HepG2 (cell line): Measurements from ENCODE around the gene DENND2A. TPM values are rescaled to one million over a fixed set of nuclear protein-coding genes. Genes with fewer than 3 reads are reported as not detected.

ENCODE experiments used
- ATAC-seq: fragments of 200-7000 bp; cut with Tn5 transposase; 3 replicates; pipeline ENCODE4 v1.9.1; 2020; ENCODE audit warnings: mild to moderate bottlenecking, moderate library complexity
- BruUV-seq: library from RNA; stranded (reverse); fragments of 400-500 nt; replicated peaks from 2 replicates; lab custom pipeline; 2021; lab: Mats Ljungman, UMichigan
- CTCF ChIA-PET: fragments of 300-600 bp; formaldehyde crosslinking; extraction: SDS; loops from one replicate; lab custom pipeline; 2021; ENCODE audit warnings: low total read pairs, inconsistent platforms, low intra/inter-chr PET ratio; lab: Yijun Ruan, JAX
- POLR2A ChIA-PET: fragments of 350-600 bp; sonication (Branson Sonifier 250); formaldehyde crosslinking; loops from one replicate; lab custom pipeline; 2020; ENCODE audit warnings: antibody characterized with exemption, inconsistent platforms; lab: Yijun Ruan, JAX
- DNase-seq: peaks from one replicate; pipeline ENCODE4 v3.0.0-alpha.2; 2015; ENCODE audit warnings: low spot score
- FAIRE-seq: peaks from 3 replicates; lab custom pipeline; 2011; peaks lifted over from hg19 to GRCh38; lab: Jason Lieb, UNC
- H2AFZ ChIP-seq: one replicate; pipeline ENCODE4 v1.6.1; 2011; ENCODE audit warnings: low read length, inconsistent platforms
- H3K27ac ChIP-seq: fragments of 300-600 bp; 3 replicates; pipeline ENCODE4 v1.8.0; 2011; ENCODE audit warnings: mixed run types, mild to moderate bottlenecking, mixed read lengths, low read length, inconsistent platforms; ENCODE audit not compliant: insufficient read depth; ENCODE audit errors: extremely low read length
- H3K27me3 ChIP-seq, 2 experiments: fragments of 200-600 bp in 1 of 2; 2 replicates in 1 of 2; 3 replicates in 1 of 2; pipeline versions ENCODE4 v1.6.0 to v1.8.0; 2011; ENCODE audit warnings: low read length in 2 of 2, mild to moderate bottlenecking in 2 of 2, moderate library complexity in 2 of 2, inconsistent platforms in 1 of 2; ENCODE audit not compliant: insufficient read depth in 2 of 2, control insufficient read depth in 1 of 2
- H3K36me3 ChIP-seq, 2 experiments: fragments of 200-600 bp in 1 of 2; replicated peaks in 1 of 2; 2 replicates in 1 of 2; 3 replicates in 1 of 2; pipeline versions ENCODE4 v1.5.1 to v1.8.0; 2011; ENCODE audit warnings: low read length in 2 of 2, inconsistent platforms in 1 of 2; ENCODE audit not compliant: insufficient read depth in 2 of 2, control insufficient read depth in 1 of 2
- H3K4me1 ChIP-seq: 2 replicates; pipeline ENCODE4 v1.5.1; 2012; ENCODE audit warnings: low read length, inconsistent platforms; ENCODE audit not compliant: insufficient read depth
- H3K4me2 ChIP-seq: 2 replicates; pipeline ENCODE4 v1.6.0; 2011; ENCODE audit warnings: low read depth, low read length, inconsistent platforms
- H3K4me3 ChIP-seq, 3 experiments: fragments of 200-600 bp in 1 of 3; sonication (generic), shearing (Covaris generic) in 1 of 3; replicated peaks in 1 of 3; 2 replicates each; pipeline ENCODE4 v1.5.1; 2011 to 2016; ENCODE audit warnings: low read length in 3 of 3, inconsistent platforms in 2 of 3, low read depth in 2 of 3, mild to moderate bottlenecking in 2 of 3, control low read depth in 1 of 3, mixed read lengths in 1 of 3; ENCODE audit not compliant: insufficient read depth in 1 of 3
- H3K79me2 ChIP-seq: one replicate; pipeline ENCODE4 v1.6.1; 2011; ENCODE audit warnings: low read length, inconsistent platforms; ENCODE audit not compliant: insufficient read depth
- H3K9ac ChIP-seq: 2 replicates; pipeline ENCODE4 v1.6.0; 2011; ENCODE audit warnings: mild to moderate bottlenecking, low read depth, low read length, inconsistent platforms; ENCODE audit not compliant: insufficient read depth
- H3K9me3 ChIP-seq: 2 replicates; pipeline ENCODE4 v1.5.1; 2012; ENCODE audit warnings: mild to moderate bottlenecking, low read length
- H4K20me1 ChIP-seq: 2 replicates; pipeline ENCODE4 v1.6.0; 2011; ENCODE audit warnings: inconsistent platforms, mild to moderate bottlenecking, low read length, moderate library complexity; ENCODE audit not compliant: insufficient read depth
- BHLHE40 ChIP-seq: IDR thresholded peaks from 2 replicates; pipeline ENCODE4 v1.6.1; 2011; ENCODE audit warnings: low read length, improper control_type of control experiment
- ETV6 ChIP-seq: sonication (generic); formaldehyde crosslinking; conservative IDR thresholded peaks from 2 replicates; pipeline ENCODE4 v1.4.0; 2020; ENCODE audit warnings: missing genetic modification reagents
- FOXP4 ChIP-seq: sonication (generic); formaldehyde crosslinking; IDR thresholded peaks from 2 replicates; pipeline ENCODE4 v1.4.0; 2020; ENCODE audit warnings: missing genetic modification reagents
- GATA4 ChIP-seq: sonication (generic); IDR thresholded peaks from 2 replicates; pipeline ENCODE4 v1.6.1; 2016; ENCODE audit warnings: antibody characterized with exemption, low read depth, borderline replicate concordance
- IRF9 ChIP-seq: sonication (generic); formaldehyde crosslinking; IDR thresholded peaks from 2 replicates; pipeline ENCODE4 v1.8.0; 2022; ENCODE audit warnings: missing genetic modification reagents, mild to moderate bottlenecking, borderline replicate concordance
- ISX ChIP-seq: sonication (generic); formaldehyde crosslinking; conservative IDR thresholded peaks from 2 replicates; pipeline ENCODE4 v1.5.0; 2020; ENCODE audit warnings: missing genetic modification reagents
- MED1 ChIP-seq: sonication (generic); formaldehyde crosslinking; IDR thresholded peaks from 2 replicates; pipeline ENCODE4 v1.4.0; 2020; ENCODE audit warnings: missing genetic modification reagents
- MXD1 ChIP-seq: sonication (generic); formaldehyde crosslinking; IDR thresholded peaks from 2 replicates; pipeline ENCODE4 v1.4.0; 2020; ENCODE audit warnings: mild to moderate bottlenecking, missing genetic modification reagents
- NR3C1 ChIP-seq: sonication (generic); formaldehyde crosslinking; IDR thresholded peaks from 2 replicates; pipeline ENCODE4 v1.4.0; 2020; ENCODE audit warnings: missing genetic modification reagents
- SRSF9 ChIP-seq: fragments of 200-400 bp; formaldehyde crosslinking; IDR thresholded peaks from 2 replicates; pipeline ENCODE4 v1.6.1; 2018; ENCODE audit warnings: borderline replicate concordance, mild to moderate bottlenecking, low read depth, low read length; ENCODE audit not compliant: insufficient read depth, poor library complexity, severe bottlenecking
- U2AF1 ChIP-seq: fragments of 200-400 bp; formaldehyde crosslinking; optimal IDR thresholded peaks from 2 replicates; pipeline ENCODE3; 2017; ENCODE audit warnings: mild to moderate bottlenecking, low read depth, low read length
- ZNF138 ChIP-seq: sonication (generic); formaldehyde crosslinking; IDR thresholded peaks from 2 replicates; pipeline ENCODE4 v1.5.0; 2020; ENCODE audit warnings: mild to moderate bottlenecking, low read depth, missing genetic modification reagents
- ZNF234 ChIP-seq: sonication (generic); formaldehyde crosslinking; conservative IDR thresholded peaks from 2 replicates; pipeline ENCODE4 v1.5.1; 2020; ENCODE audit warnings: mild to moderate bottlenecking, missing genetic modification reagents
- ZNF382 ChIP-seq: sonication (generic); formaldehyde crosslinking; IDR thresholded peaks from 2 replicates; pipeline ENCODE4 v1.5.0; 2020; ENCODE audit warnings: missing genetic modification reagents, mild to moderate bottlenecking, borderline replicate concordance
- ZNF678 ChIP-seq: sonication (generic); formaldehyde crosslinking; IDR thresholded peaks from 2 replicates; pipeline ENCODE4 v1.4.0; 2020; ENCODE audit warnings: mild to moderate bottlenecking, missing genetic modification reagents
- WGBS: methylation state at CpG from one replicate; pipeline ENCODE4 v1.1.6; 2017; ENCODE audit warnings: low lambda C conversion rate; 5-methylcytosine and 5-hydroxymethylcytosine counted together
- in situ Hi-C: cut with HindIII; loops from 2 replicates; pipeline ENCODE4 v1.10.0; 2017; ENCODE audit warnings: low pct_unique_long_range_greater_than_20kb; ENCODE audit not compliant: extremely low pct_ligation_motif_present
- intact Hi-C: fragments of 100-400 bp; cut with micrococcal nuclease; formaldehyde crosslinking; loops from one replicate; pipeline ENCODE4 v1.10.0; 2022; ENCODE audit not compliant: unreplicated experiment
- polyA plus RNA-seq, 8 experiments: library from polyadenylated mRNA; depleted of rRNA in 3 of 8; stranded (reverse) in 7 of 8; unstranded in 1 of 8; fragments of >200 nt; fragmentation: Illumina TruSeq in 4 of 8; extraction: Trizol in 4 of 8; gene quantifications; 2 replicates each; pipeline versions ENCODE4 v1.2.1 to v1.2.3, GENCODE V29; 2011 to 2016; ENCODE audit warnings: low read depth in 4 of 8, missing spikeins in 1 of 8, mixed read lengths in 1 of 8; ENCODE audit not compliant: insufficient read depth in 1 of 8
- total RNA-seq, 5 experiments: library from RNA; depleted of rRNA; stranded (reverse); fragments of >200 nt; fragmentation: Illumina TruSeq; extraction: Trizol; gene quantifications; 2 replicates each; pipeline ENCODE4 v1.2.3, GENCODE V29; 2016; ENCODE audit warnings: low read depth in 1 of 5

DENND2A gene
- total and polyA plus RNA-seq, 2 of the 13 experiments (the other 11 are each of a cell fraction or from before 2014, with no cell fraction given): not detected

- no peak for TF ChIP-seq ZNF382 (CRISPR knock-in tag)
- TF ChIP-seq SRSF9: peak; percentile 77
- Histone ChIP-seq H3K4me2 (no peak overlapping the region), H3K79me2 (no peaks in the 10 kb centered on the region), H4K20me1 (no peaks in the 10 kb centered on the region), H2AFZ (no peak overlapping the region), H3K4me1 (no peaks in the 10 kb centered on the region), H3K36me3 (no peaks in the 10 kb centered on the region), H3K4me3 (no peak overlapping the region), H3K9ac (no peak overlapping the region), H3K9me3 (no peaks in the 10 kb centered on the region), H3K27me3 (peaks cover 0 to 1% of the 10 kb centered on the region in 2 experiments; a peak in 2 of 5 replicates), H3K27ac (no peak overlapping the region)
- 15% methylated on average over 3 of the region's 3 CpGs for WGBS
- FAIRE-seq: no peak
- in situ Hi-C loops (no loop called here), intact Hi-C loops (no loop called here)
- DNase-seq: no peak
- BruUV-seq: no TSS peak
- ChIA-PET CTCF (no interaction called here), POLR2A (no interaction called here)
- no peak for ATAC-seq
Measured at GRCh38 chr7:140591180-140591902, 49.3 kb downstream of the DENND2A start.

- Histone ChIP-seq H3K79me2 (no peaks in the 10 kb centered on the region), H3K27ac (no peak overlapping the region), H3K4me2 (no peak overlapping the region), H3K9ac (no peak overlapping the region), H3K27me3 (peaks cover 0 to 5% of the 10 kb centered on the region in 2 experiments; a peak in 1 of 5 replicates), H3K4me3 (no peak overlapping the region), H3K9me3 (no peaks in the 10 kb centered on the region), H3K4me1 (peaks cover 9% of the 10 kb centered on the region), H4K20me1 (no peaks in the 10 kb centered on the region), H3K36me3 (no peaks in the 10 kb centered on the region), H2AFZ (no peak overlapping the region)
- FAIRE-seq (no peak), DNase-seq (no peak), ATAC-seq (no peak)
- intact Hi-C loops: no loop called here
- in situ Hi-C loops: no loop called here
- BruUV-seq: no TSS peak
- 51% methylated on average over 9 of the region's 9 CpGs for WGBS
- ChIA-PET POLR2A (no interaction called here), CTCF (no interaction called here)
- no peak for TF ChIP-seq FOXP4 (CRISPR knock-in tag)
- no peak for TF ChIP-seq GATA4
- TF ChIP-seq BHLHE40: no peak
- TF ChIP-seq ZNF138 (CRISPR knock-in tag): no peak
- no peak for TF ChIP-seq NR3C1
- no peak for TF ChIP-seq IRF9 (CRISPR knock-in tag)
- no peak for TF ChIP-seq ZNF234 (CRISPR knock-in tag)
- no peak for TF ChIP-seq ZNF678 (CRISPR knock-in tag)
- TF ChIP-seq MED1 (CRISPR knock-in tag): no peak
- TF ChIP-seq ISX (CRISPR knock-in tag): no peak
- TF ChIP-seq ETV6 (CRISPR knock-in tag): no peak
- TF ChIP-seq MXD1: no peak
- no peak for TF ChIP-seq U2AF1
Measured at GRCh38 chr7:140587243-140587642, 53.4 kb downstream of the DENND2A start.
